Measurements from ENCODE around the gene PCNX2. TPM values are rescaled to one million over a fixed set of nuclear protein-coding genes. Genes with fewer than 3 reads are reported as not detected.

PCNX2 gene
- total RNA-seq, 1 experiment from 2014 or later = 15.3 TPM

GRCh38 chr1:233024199-233024598, 271.3 kb downstream of the PCNX2 start:
- ATAC-seq = no peak
- Histone ChIP-seq H3K79me2 (ENCODE audit: insufficient read depth, low read length) (no peaks in the 10 kb centered on the region), H3K36me3 (ENCODE audit: control insufficient read depth in 1 of 2, insufficient read depth in 2 of 2, low read length in 2 of 2) (no peaks in the 10 kb centered on the region), H3K4me1 (ENCODE audit: control insufficient read depth in 1 of 2, insufficient read depth in 2 of 2, low read length in 2 of 2) (peaks cover 0 to 3% of the 10 kb centered on the region in 2 experiments; a peak in 1 of 4 replicates), H3K9me3 (ENCODE audit: control insufficient read depth in 1 of 2, insufficient read depth in 1 of 2, low read depth in 1 of 2, low read length in 2 of 2) (no peaks in the 10 kb centered on the region), H3K4me2 (ENCODE audit: low read length) (no peak overlapping the region), H4K20me1 (ENCODE audit: insufficient read depth) (no peaks in the 10 kb centered on the region), H2AFZ (ENCODE audit: low read depth, low read length, poor library complexity, severe bottlenecking) (no peak overlapping the region), H3K27me3 (ENCODE audit: insufficient read depth, low read length) (no peaks in the 10 kb centered on the region), H3K4me3 (replicated peaks in 1 of 2; ENCODE audit: low read depth in 1 of 2, low read length in 2 of 2) (no peak overlapping the region), H3K9me2 (ENCODE audit: insufficient read depth) (no peaks in the 10 kb centered on the region), H3K9ac (ENCODE audit: low read length) (no peak overlapping the region), H3K27ac (ENCODE audit: low read depth, low read length) (no peak overlapping the region)
- TF ChIP-seq CTCF (IDR thresholded peaks at IDR 0.05 in 2 of 3, conservative IDR thresholded peaks at IDR 0.05 in 1 of 3; ENCODE audit: borderline replicate concordance in 1 of 3, insufficient read depth in 1 of 3, low read depth in 2 of 3, low read length in 2 of 3) (no peak), ZBTB33 (IDR thresholded peaks at IDR 0.05; ENCODE audit: extremely low read depth, insufficient replicate concordance, low read length) (no peak), REST (IDR thresholded peaks at IDR 0.05; ENCODE audit: low read depth) (no peak), TCF7L2 (IDR thresholded peaks at IDR 0.05; ENCODE audit: borderline replicate concordance, extremely low read depth, insufficient read depth, insufficient read length) (no peak), EGR1 (IDR thresholded peaks at IDR 0.05; ENCODE audit: low read depth) (no peak), JUND (IDR thresholded peaks at IDR 0.05) (no peak), ZFX (IDR thresholded peaks at IDR 0.05) (no peak), YY1 (IDR thresholded peaks at IDR 0.05; ENCODE audit: extremely low read depth, insufficient replicate concordance, low read depth, low read length) (no peak), POLR2A (IDR thresholded peaks at IDR 0.05; ENCODE audit: borderline replicate concordance, extremely low read depth, insufficient read depth, insufficient read length) (no peak), CBX3 (IDR thresholded peaks at IDR 0.05; ENCODE audit: low read depth) (no peak), RAD21 (IDR thresholded peaks at IDR 0.05; ENCODE audit: low read depth) (no peak), ATF3 (IDR thresholded peaks at IDR 0.05) (no peak), SRF (IDR thresholded peaks at IDR 0.05; ENCODE audit: low read depth) (no peak), FOSL1 (IDR thresholded peaks at IDR 0.05; ENCODE audit: low read depth) (no peak), ELF1 (IDR thresholded peaks at IDR 0.05; ENCODE audit: borderline replicate concordance, low read depth) (no peak), POLR2AphosphoS5 (IDR thresholded peaks at IDR 0.05; ENCODE audit: low read depth, low read length) (no peak), EZH2phosphoT487 (IDR thresholded peaks at IDR 0.05; ENCODE audit: borderline replicate concordance) (no peak), SP1 (IDR thresholded peaks at IDR 0.05; ENCODE audit: low read depth) (no peak), SIN3A (IDR thresholded peaks at IDR 0.05; ENCODE audit: low read depth) (no peak)
- RAD21 ChIA-PET (ENCODE audit: low non-redundant PET in 1 of 2, low total read pairs in 2 of 2, uncharacterized antibody in 2 of 2, unreplicated experiment in 2 of 2) = no interaction called here
- CTCF ChIA-PET = no interaction called here
- POLR2A ChIA-PET = no interaction called here
- no TSS peak for BruUV-seq (replicated peaks)
- DNase-seq (ENCODE audit: low read depth, low spot score) = no peak
- intact Hi-C loops (cut with micrococcal nuclease) = loop anchor here (2.0 kb wide), 1 partner anchor 389 kb away; no protein-coding TSS in a partner anchor

Measured in HCT116 (cell line).